Parathyroid adenoma (tissue), 2 donors: Measurements from ENCODE around the gene C3.

Experiments
- H2AFZ ChIP-seq: fragments of 300-600 bp; sonication (generic); one replicate; pipeline ENCODE4 v1.7.0; 2017; ENCODE audit warnings: antibody characterized with exemption, mild to moderate bottlenecking
- H3K27ac ChIP-seq: fragments of 300-600 bp; sonication (generic); one replicate; pipeline ENCODE4 v1.7.0; 2017
- H3K27me3 ChIP-seq: fragments of 300-600 bp; sonication (generic); one replicate; pipeline ENCODE4 v1.7.0; 2017; ENCODE audit warnings: low read length; ENCODE audit not compliant: control insufficient read depth, insufficient read depth
- H3K36me3 ChIP-seq: fragments of 300-600 bp; sonication (generic); one replicate; pipeline ENCODE4 v1.7.0; 2017; ENCODE audit warnings: low read length; ENCODE audit not compliant: control insufficient read depth, insufficient read depth
- H3K4me1 ChIP-seq: fragments of 300-600 bp; sonication (generic); one replicate; pipeline ENCODE4 v1.7.0; 2017; ENCODE audit warnings: control low read depth
- H3K4me2 ChIP-seq: fragments of 300-600 bp; sonication (generic); one replicate; pipeline ENCODE4 v1.7.0; 2017; ENCODE audit warnings: low read length
- H3K4me3 ChIP-seq: fragments of 300-600 bp; sonication (generic); one replicate; pipeline ENCODE4 v1.7.0; 2017; ENCODE audit warnings: low read depth, low read length
- H3K79me2 ChIP-seq: fragments of 300-600 bp; sonication (generic); one replicate; pipeline ENCODE4 v1.7.0; 2017; ENCODE audit warnings: control low read depth
- H3K9ac ChIP-seq: fragments of 300-600 bp; sonication (generic); one replicate; pipeline ENCODE4 v1.7.0; 2017; ENCODE audit warnings: mild to moderate bottlenecking
- H3K9me3 ChIP-seq: fragments of 300-600 bp; sonication (generic); one replicate; pipeline ENCODE4 v1.7.0; 2017; ENCODE audit warnings: low read length; ENCODE audit not compliant: control insufficient read depth
- CTCF ChIP-seq: fragments of 300-600 bp; sonication (generic); IDR thresholded peaks from one replicate; pipeline ENCODE4 v1.7.0; 2017; ENCODE audit warnings: antibody characterized with exemption, mild to moderate bottlenecking
- donor health status: primary hyperparathyroidism.

C3 gene

GRCh38 chr19:6721773-6722172, 1.3 kb upstream of the C3 start:
- Histone ChIP-seq H2AFZ (no peak overlapping the region), H3K36me3 (no peaks in the 10 kb centered on the region), H3K9ac (no peak overlapping the region), H3K4me3 (no peak overlapping the region), H3K79me2 (no peaks in the 10 kb centered on the region), H3K4me2 (no peak overlapping the region), H3K27me3 (no peaks in the 10 kb centered on the region), H3K9me3 (no peaks in the 10 kb centered on the region), H3K27ac (no peak overlapping the region), H3K4me1 (no peaks in the 10 kb centered on the region)
- no peak for TF ChIP-seq CTCF

DNA sequence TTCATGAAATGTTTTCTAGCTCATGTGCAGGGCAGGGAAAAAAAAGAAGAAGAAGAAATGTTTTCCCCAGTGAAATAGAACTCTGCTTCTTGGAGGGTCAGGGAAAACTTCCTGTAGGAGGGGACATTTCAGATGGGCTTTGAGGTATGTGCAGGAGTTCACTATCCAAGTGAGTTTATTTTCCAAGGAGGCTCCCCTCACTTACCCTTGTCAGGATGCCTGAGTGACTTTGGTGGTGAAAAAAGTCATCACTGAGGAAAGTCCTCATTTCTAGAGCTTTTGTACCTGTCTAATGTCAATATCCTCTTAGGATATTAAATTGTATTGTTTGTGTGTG, 656 bp upstream of the C3 start:
- H3K36me3 ChIP-seq, result no peaks in the 10 kb centered on the region
- H3K4me2 ChIP-seq, result no peak overlapping the region
- TF ChIP-seq CTCF, result no peak
- no peaks in the 10 kb centered on the region for H3K27me3 ChIP-seq
- no peaks in the 10 kb centered on the region for H3K79me2 ChIP-seq
- H3K4me1 ChIP-seq, result no peaks in the 10 kb centered on the region
- no peaks in the 10 kb centered on the region for H3K9me3 ChIP-seq
- no peak overlapping the region for H3K4me3 ChIP-seq
- H3K27ac ChIP-seq, result no peak overlapping the region
- no peak overlapping the region for H2AFZ ChIP-seq
- H3K9ac ChIP-seq, result no peak overlapping the region

DNA sequence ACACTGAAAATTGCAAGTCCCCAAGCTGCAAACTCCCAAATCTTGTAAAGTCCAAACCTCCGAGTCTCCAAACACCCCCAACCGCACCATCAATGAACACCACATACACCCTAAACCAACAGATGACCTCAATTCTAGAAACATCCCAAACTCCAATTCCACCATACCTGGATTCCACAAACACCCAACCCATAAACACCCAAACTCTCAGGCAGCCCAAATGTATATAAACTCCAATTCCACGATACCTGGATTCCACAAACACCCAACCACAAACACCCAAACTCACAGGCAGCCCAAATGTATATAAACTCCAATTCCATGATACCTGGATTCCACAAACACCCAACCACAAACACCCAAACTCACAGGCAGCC, 470 bp downstream of the C3 start:
- Histone ChIP-seq H3K27ac (no peak overlapping the region), H3K4me3 (no peak overlapping the region), H3K4me2 (no peak overlapping the region), H2AFZ (no peak overlapping the region), H3K4me1 (no peaks in the 10 kb centered on the region), H3K36me3 (no peaks in the 10 kb centered on the region), H3K79me2 (no peaks in the 10 kb centered on the region), H3K9me3 (no peaks in the 10 kb centered on the region), H3K9ac (no peak overlapping the region), H3K27me3 (no peaks in the 10 kb centered on the region)
- no peak for TF ChIP-seq CTCF

DNA sequence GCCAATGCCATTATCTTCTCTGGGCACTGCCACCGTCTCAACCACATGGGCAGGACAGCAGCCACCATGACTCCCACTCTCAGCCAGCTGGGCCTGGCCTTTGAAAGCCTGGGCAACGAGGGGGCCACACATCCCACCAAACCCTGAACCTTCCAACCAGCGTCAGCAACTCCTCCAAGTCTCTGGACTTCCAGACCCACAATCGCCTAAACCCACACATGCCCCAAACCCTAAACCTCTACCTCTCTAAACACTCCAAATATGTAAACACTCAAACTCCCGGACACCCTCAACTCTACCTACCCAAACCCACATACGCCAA, 949 bp downstream of the C3 start:
- Histone ChIP-seq H3K4me3 (no peak overlapping the region), H3K79me2 (no peaks in the 10 kb centered on the region), H3K9ac (no peak overlapping the region), H2AFZ (no peak overlapping the region), H3K27me3 (no peaks in the 10 kb centered on the region), H3K4me2 (no peak overlapping the region), H3K4me1 (no peaks in the 10 kb centered on the region), H3K27ac (no peak overlapping the region), H3K9me3 (no peaks in the 10 kb centered on the region), H3K36me3 (no peaks in the 10 kb centered on the region)
- TF ChIP-seq CTCF, result no peak

- no peaks in the 10 kb centered on the region for H3K9me3 ChIP-seq
- H3K79me2 ChIP-seq, result no peaks in the 10 kb centered on the region
- no peaks in the 10 kb centered on the region for H3K4me1 ChIP-seq
- H3K4me2 ChIP-seq, result no peak overlapping the region
- no peak overlapping the region for H3K4me3 ChIP-seq
- TF ChIP-seq CTCF, result no peak
- H3K9ac ChIP-seq, result no peak overlapping the region
- no peak overlapping the region for H2AFZ ChIP-seq
- no peaks in the 10 kb centered on the region for H3K36me3 ChIP-seq
- no peaks in the 10 kb centered on the region for H3K27me3 ChIP-seq
- no peak overlapping the region for H3K27ac ChIP-seq
Measured at GRCh38 chr19:6718741-6719539, 1.5 kb downstream of the C3 start.
